Thyroid gland (tissue), 4 donors: ENCODE results near the gene TNNC1.

ENCODE experiments used
- CTCF ChIP-seq, 6 experiments: fragments of 200-600 bp in 3 of 6; fragments of 450-650 bp in 3 of 6; sonication (generic) in 3 of 6; IDR thresholded peaks; one replicate each; pipeline ENCODE4 v1.5.1; 2016 to 2019; ENCODE audit warnings: antibody characterized with exemption in 6 of 6, mild to moderate bottlenecking in 2 of 6, inconsistent platforms in 1 of 6, moderate library complexity in 1 of 6
- POLR2A ChIP-seq, 2 donors: fragments of 450-650 bp; IDR thresholded peaks; one replicate each; pipeline ENCODE4 v1.6.1; 2017; ENCODE audit warnings: antibody characterized with exemption in 2 of 2, mild to moderate bottlenecking in 2 of 2, moderate library complexity in 1 of 2

DNA sequence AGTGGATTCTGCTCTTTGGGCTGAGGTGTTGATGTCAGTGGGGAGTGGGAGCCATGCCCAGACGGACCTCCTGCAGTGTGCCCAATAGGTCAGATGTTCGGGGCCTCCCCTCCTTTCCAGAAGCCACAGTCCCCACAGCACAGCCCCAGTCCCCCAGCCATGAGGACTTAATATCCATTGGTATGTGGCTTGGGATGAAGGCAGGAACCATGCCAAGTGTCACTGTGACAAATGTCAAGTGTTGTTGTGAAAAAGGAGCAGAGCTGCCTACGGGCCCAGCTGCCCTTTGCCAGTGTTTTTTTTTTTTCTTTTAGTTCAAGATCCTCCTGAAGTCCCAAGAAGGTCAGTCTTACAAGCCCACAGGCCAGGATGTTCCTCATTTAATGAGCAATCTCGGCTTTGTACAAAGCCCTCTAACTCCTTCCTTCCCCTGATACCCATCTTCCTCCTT lies 21.1 kb downstream of the TNNC1 start:
- TF ChIP-seq CTCF (IDR thresholded peaks at IDR 0.05), result no peak
- no peak for TF ChIP-seq POLR2A (IDR thresholded peaks at IDR 0.05)
